HepG2 (cell line): Measurements from ENCODE around the gene CFI. TPM values are rescaled to one million over a fixed set of nuclear protein-coding genes. Genes with fewer than 3 reads are reported as not detected.

Source experiments
- ATAC-seq: fragments of 200-7000 bp; cut with Tn5 transposase; 3 replicates; pipeline ENCODE4 v1.9.1; 2020; ENCODE audit warnings: mild to moderate bottlenecking, moderate library complexity
- BruUV-seq: library from RNA; stranded (reverse); fragments of 400-500 nt; replicated peaks from 2 replicates; lab custom pipeline; 2021; lab: Mats Ljungman, UMichigan
- CTCF ChIA-PET: fragments of 300-600 bp; formaldehyde crosslinking; extraction: SDS; loops from one replicate; lab custom pipeline; 2021; ENCODE audit warnings: low total read pairs, inconsistent platforms, low intra/inter-chr PET ratio; lab: Yijun Ruan, JAX
- POLR2A ChIA-PET: fragments of 350-600 bp; sonication (Branson Sonifier 250); formaldehyde crosslinking; loops from one replicate; lab custom pipeline; 2020; ENCODE audit warnings: antibody characterized with exemption, inconsistent platforms; lab: Yijun Ruan, JAX
- DNase-seq: peaks from one replicate; pipeline ENCODE4 v3.0.0-alpha.2; 2015; ENCODE audit warnings: low spot score
- FAIRE-seq: peaks from 3 replicates; lab custom pipeline; 2011; peaks lifted over from hg19 to GRCh38; lab: Jason Lieb, UNC
- H2AFZ ChIP-seq: one replicate; pipeline ENCODE4 v1.6.1; 2011; ENCODE audit warnings: low read length, inconsistent platforms
- H3K27ac ChIP-seq: fragments of 300-600 bp; 3 replicates; pipeline ENCODE4 v1.8.0; 2011; ENCODE audit warnings: mixed run types, mild to moderate bottlenecking, mixed read lengths, low read length, inconsistent platforms; ENCODE audit not compliant: insufficient read depth; ENCODE audit errors: extremely low read length
- H3K27me3 ChIP-seq, 2 experiments: fragments of 200-600 bp in 1 of 2; 2 replicates in 1 of 2; 3 replicates in 1 of 2; pipeline versions ENCODE4 v1.6.0 to v1.8.0; 2011; ENCODE audit warnings: low read length in 2 of 2, mild to moderate bottlenecking in 2 of 2, moderate library complexity in 2 of 2, inconsistent platforms in 1 of 2; ENCODE audit not compliant: insufficient read depth in 2 of 2, control insufficient read depth in 1 of 2
- H3K36me3 ChIP-seq, 2 experiments: fragments of 200-600 bp in 1 of 2; replicated peaks in 1 of 2; 2 replicates in 1 of 2; 3 replicates in 1 of 2; pipeline versions ENCODE4 v1.5.1 to v1.8.0; 2011; ENCODE audit warnings: low read length in 2 of 2, inconsistent platforms in 1 of 2; ENCODE audit not compliant: insufficient read depth in 2 of 2, control insufficient read depth in 1 of 2
- H3K4me1 ChIP-seq: 2 replicates; pipeline ENCODE4 v1.5.1; 2012; ENCODE audit warnings: low read length, inconsistent platforms; ENCODE audit not compliant: insufficient read depth
- H3K4me2 ChIP-seq: 2 replicates; pipeline ENCODE4 v1.6.0; 2011; ENCODE audit warnings: low read depth, low read length, inconsistent platforms
- H3K4me3 ChIP-seq, 3 experiments: fragments of 200-600 bp in 1 of 3; sonication (generic), shearing (Covaris generic) in 1 of 3; replicated peaks in 1 of 3; 2 replicates each; pipeline ENCODE4 v1.5.1; 2011 to 2016; ENCODE audit warnings: low read length in 3 of 3, inconsistent platforms in 2 of 3, low read depth in 2 of 3, mild to moderate bottlenecking in 2 of 3, control low read depth in 1 of 3, mixed read lengths in 1 of 3; ENCODE audit not compliant: insufficient read depth in 1 of 3
- H3K79me2 ChIP-seq: one replicate; pipeline ENCODE4 v1.6.1; 2011; ENCODE audit warnings: low read length, inconsistent platforms; ENCODE audit not compliant: insufficient read depth
- H3K9ac ChIP-seq: 2 replicates; pipeline ENCODE4 v1.6.0; 2011; ENCODE audit warnings: mild to moderate bottlenecking, low read depth, low read length, inconsistent platforms; ENCODE audit not compliant: insufficient read depth
- H3K9me3 ChIP-seq: 2 replicates; pipeline ENCODE4 v1.5.1; 2012; ENCODE audit warnings: mild to moderate bottlenecking, low read length
- H4K20me1 ChIP-seq: 2 replicates; pipeline ENCODE4 v1.6.0; 2011; ENCODE audit warnings: inconsistent platforms, mild to moderate bottlenecking, low read length, moderate library complexity; ENCODE audit not compliant: insufficient read depth
- KMT2B ChIP-seq: IDR thresholded peaks from 2 replicates; pipeline ENCODE4 v1.6.1; 2016; ENCODE audit warnings: missing genetic modification reagents, missing compliant biosample characterization
- MAFK ChIP-seq, 2 experiments: IDR thresholded peaks in 1 of 2; conservative IDR thresholded peaks in 1 of 2; 2 replicates each; pipeline ENCODE4 v1.6.1; 2011; ENCODE audit warnings: improper control_type of control experiment in 2 of 2, low read length in 2 of 2
- NFIB ChIP-seq: sonication (generic); formaldehyde crosslinking; IDR thresholded peaks from 2 replicates; pipeline ENCODE4 v1.9.0; 2021; ENCODE audit warnings: missing genetic modification reagents, mild to moderate bottlenecking, borderline replicate concordance
- PAWR ChIP-seq: sonication (generic); formaldehyde crosslinking; IDR thresholded peaks from 2 replicates; pipeline ENCODE4 v1.4.0; 2020; ENCODE audit warnings: missing genetic modification reagents, mild to moderate bottlenecking, borderline replicate concordance
- RFX5 ChIP-seq: IDR thresholded peaks from 2 replicates; pipeline ENCODE4 v1.6.1; 2011; ENCODE audit warnings: low read depth, low read length, improper control_type of control experiment
- TMF1 ChIP-seq: sonication (generic); formaldehyde crosslinking; IDR thresholded peaks from 2 replicates; pipeline ENCODE4 v1.8.1; 2022; ENCODE audit warnings: low read depth, missing genetic modification reagents
- ZNF232 ChIP-seq: sonication (generic); formaldehyde crosslinking; IDR thresholded peaks from 2 replicates; pipeline ENCODE4 v1.4.0; 2020; ENCODE audit warnings: missing genetic modification reagents, borderline replicate concordance
- ZNF337 ChIP-seq: sonication (generic); formaldehyde crosslinking; IDR thresholded peaks from 2 replicates; pipeline ENCODE4 v1.5.1; 2020; ENCODE audit warnings: missing genetic modification reagents, low read depth, mild to moderate bottlenecking, borderline replicate concordance
- WGBS: methylation state at CpG from one replicate; pipeline ENCODE4 v1.1.6; 2017; ENCODE audit warnings: low lambda C conversion rate; 5-methylcytosine and 5-hydroxymethylcytosine counted together
- in situ Hi-C: cut with HindIII; loops from 2 replicates; pipeline ENCODE4 v1.10.0; 2017; ENCODE audit warnings: low pct_unique_long_range_greater_than_20kb; ENCODE audit not compliant: extremely low pct_ligation_motif_present
- intact Hi-C: fragments of 100-400 bp; cut with micrococcal nuclease; formaldehyde crosslinking; loops from one replicate; pipeline ENCODE4 v1.10.0; 2022; ENCODE audit not compliant: unreplicated experiment
- polyA plus RNA-seq, 8 experiments: library from polyadenylated mRNA; depleted of rRNA in 3 of 8; stranded (reverse) in 7 of 8; unstranded in 1 of 8; fragments of >200 nt; fragmentation: Illumina TruSeq in 4 of 8; extraction: Trizol in 4 of 8; gene quantifications; 2 replicates each; pipeline versions ENCODE4 v1.2.1 to v1.2.3, GENCODE V29; 2011 to 2016; ENCODE audit warnings: low read depth in 4 of 8, missing spikeins in 1 of 8, mixed read lengths in 1 of 8; ENCODE audit not compliant: insufficient read depth in 1 of 8
- total RNA-seq, 5 experiments: library from RNA; depleted of rRNA; stranded (reverse); fragments of >200 nt; fragmentation: Illumina TruSeq; extraction: Trizol; gene quantifications; 2 replicates each; pipeline ENCODE4 v1.2.3, GENCODE V29; 2016; ENCODE audit warnings: low read depth in 1 of 5
- TF ChIP-seq, protein P1 (sequence below): sonication (generic); formaldehyde crosslinking; IDR thresholded peaks from 2 replicates; pipeline ENCODE4 v1.5.0; 2020; ENCODE audit warnings: mild to moderate bottlenecking, missing genetic modification reagents
- TF ChIP-seq, protein P2 (sequence below): sonication (generic); formaldehyde crosslinking; IDR thresholded peaks from 2 replicates; pipeline ENCODE4 v1.5.0; 2020; ENCODE audit warnings: mild to moderate bottlenecking, missing genetic modification reagents, borderline replicate concordance

Gene CFI
- total and polyA plus RNA-seq, 2 of the 13 experiments (the other 11 are each of a cell fraction or from before 2014, with no cell fraction given): 284 to 337 TPM

DNA sequence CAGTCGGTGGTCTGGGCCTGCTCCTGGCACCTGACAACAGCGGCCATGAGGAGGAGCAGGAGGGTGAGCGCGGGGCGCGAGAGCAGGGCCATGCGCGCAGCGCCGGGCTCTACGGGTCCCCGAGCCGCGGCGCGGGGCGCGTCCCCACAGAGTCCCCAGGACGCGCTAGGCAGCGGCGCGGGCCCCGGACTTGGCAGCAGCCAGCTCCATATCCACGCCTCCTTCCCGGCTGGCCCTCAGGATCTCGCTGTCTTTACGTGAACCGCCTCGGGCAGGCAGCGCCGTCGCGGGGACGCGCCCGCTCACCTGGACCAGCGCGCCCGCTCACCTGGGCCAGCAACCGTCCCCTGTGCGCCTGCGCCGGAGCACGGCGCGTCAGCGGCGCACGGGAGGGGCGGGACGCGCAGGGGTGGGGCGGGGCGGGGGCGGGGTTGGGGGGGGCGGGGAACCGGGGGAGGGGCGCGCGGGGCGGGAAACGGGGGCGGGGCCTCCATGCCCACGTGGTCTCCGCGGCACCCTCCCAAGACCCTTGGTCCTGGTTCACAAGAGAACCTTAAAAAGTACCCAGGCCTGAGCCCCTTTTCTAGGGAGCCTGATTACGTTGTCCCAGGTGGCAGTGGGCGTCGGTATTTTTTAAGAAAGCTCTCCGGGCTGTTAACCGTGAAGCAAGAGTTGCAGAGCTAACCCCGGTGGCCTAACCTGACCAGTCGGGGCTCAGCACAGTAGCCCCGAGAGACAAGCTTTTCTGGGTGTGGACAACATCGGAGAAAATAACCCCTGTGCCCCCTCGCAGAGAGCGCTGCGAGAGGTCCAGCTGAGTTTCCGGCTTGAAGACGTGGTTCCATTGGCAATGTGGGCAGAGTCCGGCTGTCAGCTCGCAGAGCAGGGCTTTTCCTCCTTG lies 71.8 kb downstream of the CFI start, which contains the start of gene PLA2G12A:
Gene PLA2G12A, minus strand, starts transcription at position 353 of the 901 bp plus-strand sequence. Its CDS starts 261 bp downstream, at position 92.
- 47% methylated on average over 32 of the region's 83 CpGs for WGBS
- CTCF ChIA-PET: no interaction called here
- Histone ChIP-seq H3K36me3 (no peaks in the 10 kb centered on the region; a peak in 1 of 5 replicates), H3K4me1 (peaks cover 25% of the 10 kb centered on the region), H4K20me1 (no peaks in the 10 kb centered on the region), H3K9me3 (no peaks in the 10 kb centered on the region), H3K27ac (peak within 1 kb of the TSS; percentile 81), H3K4me2 (peak within 1 kb of the TSS; percentile 92), H3K27me3 (no peaks in the 10 kb centered on the region; a peak in 2 of 5 replicates), H3K79me2 (peaks cover 29% of the 10 kb centered on the region), H3K9ac (peak within 1 kb of the TSS; percentile 75), H2AFZ (peak within 1 kb of the TSS; percentile 8), H3K4me3 (peak within 1 kb of the TSS; percentile 79 to 91 (median 88))
- in situ Hi-C loops: no loop called here
- DNase-seq: peak; percentile 68
- intact Hi-C loops: loop anchor here (2.0 to 10.0 kb wide), 4 partner anchors 75 to 295 kb away; partner anchors contain the start of genes GAR1, MCUB and SEC24B
- POLR2A ChIA-PET: interaction anchor here (1.0 to 1.5 kb wide), 2 partner anchors 72 to 85 kb away, joined by 3 to 6 read pairs; partner anchors contain the start of genes CFI and GAR1
- no TSS peak for BruUV-seq
- ATAC-seq: peak; percentile 96
- no peak for FAIRE-seq
- peak; percentile 61; the same call in 1 of the 2 replicates for TF ChIP-seq KMT2B
- TF ChIP-seq MAFK (conservative IDR thresholded peaks at IDR 0.05 in 1 of 2, IDR thresholded peaks at IDR 0.05 in 1 of 2; ENCODE audit: low read length in 2 of 2): no peak
- TF ChIP-seq ZNF232 (CRISPR knock-in tag): 0 out of 2 replicates have a peak, but pooled peaks have one; percentile 71
- TF ChIP-seq, protein P1, sequence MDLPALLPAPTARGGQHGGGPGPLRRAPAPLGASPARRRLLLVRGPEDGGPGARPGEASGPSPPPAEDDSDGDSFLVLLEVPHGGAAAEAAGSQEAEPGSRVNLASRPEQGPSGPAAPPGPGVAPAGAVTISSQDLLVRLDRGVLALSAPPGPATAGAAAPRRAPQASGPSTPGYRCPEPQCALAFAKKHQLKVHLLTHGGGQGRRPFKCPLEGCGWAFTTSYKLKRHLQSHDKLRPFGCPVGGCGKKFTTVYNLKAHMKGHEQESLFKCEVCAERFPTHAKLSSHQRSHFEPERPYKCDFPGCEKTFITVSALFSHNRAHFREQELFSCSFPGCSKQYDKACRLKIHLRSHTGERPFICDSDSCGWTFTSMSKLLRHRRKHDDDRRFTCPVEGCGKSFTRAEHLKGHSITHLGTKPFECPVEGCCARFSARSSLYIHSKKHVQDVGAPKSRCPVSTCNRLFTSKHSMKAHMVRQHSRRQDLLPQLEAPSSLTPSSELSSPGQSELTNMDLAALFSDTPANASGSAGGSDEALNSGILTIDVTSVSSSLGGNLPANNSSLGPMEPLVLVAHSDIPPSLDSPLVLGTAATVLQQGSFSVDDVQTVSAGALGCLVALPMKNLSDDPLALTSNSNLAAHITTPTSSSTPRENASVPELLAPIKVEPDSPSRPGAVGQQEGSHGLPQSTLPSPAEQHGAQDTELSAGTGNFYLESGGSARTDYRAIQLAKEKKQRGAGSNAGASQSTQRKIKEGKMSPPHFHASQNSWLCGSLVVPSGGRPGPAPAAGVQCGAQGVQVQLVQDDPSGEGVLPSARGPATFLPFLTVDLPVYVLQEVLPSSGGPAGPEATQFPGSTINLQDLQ (CRISPR knock-in tag): no peak
- TF ChIP-seq RFX5: no peak
- TF ChIP-seq TMF1 (CRISPR knock-in tag): peak; percentile 92
- no peak for TF ChIP-seq NFIB (CRISPR knock-in tag)
- TF ChIP-seq PAWR: no peak
- TF ChIP-seq ZNF337 (CRISPR knock-in tag): no peak
- TF ChIP-seq, protein P2, sequence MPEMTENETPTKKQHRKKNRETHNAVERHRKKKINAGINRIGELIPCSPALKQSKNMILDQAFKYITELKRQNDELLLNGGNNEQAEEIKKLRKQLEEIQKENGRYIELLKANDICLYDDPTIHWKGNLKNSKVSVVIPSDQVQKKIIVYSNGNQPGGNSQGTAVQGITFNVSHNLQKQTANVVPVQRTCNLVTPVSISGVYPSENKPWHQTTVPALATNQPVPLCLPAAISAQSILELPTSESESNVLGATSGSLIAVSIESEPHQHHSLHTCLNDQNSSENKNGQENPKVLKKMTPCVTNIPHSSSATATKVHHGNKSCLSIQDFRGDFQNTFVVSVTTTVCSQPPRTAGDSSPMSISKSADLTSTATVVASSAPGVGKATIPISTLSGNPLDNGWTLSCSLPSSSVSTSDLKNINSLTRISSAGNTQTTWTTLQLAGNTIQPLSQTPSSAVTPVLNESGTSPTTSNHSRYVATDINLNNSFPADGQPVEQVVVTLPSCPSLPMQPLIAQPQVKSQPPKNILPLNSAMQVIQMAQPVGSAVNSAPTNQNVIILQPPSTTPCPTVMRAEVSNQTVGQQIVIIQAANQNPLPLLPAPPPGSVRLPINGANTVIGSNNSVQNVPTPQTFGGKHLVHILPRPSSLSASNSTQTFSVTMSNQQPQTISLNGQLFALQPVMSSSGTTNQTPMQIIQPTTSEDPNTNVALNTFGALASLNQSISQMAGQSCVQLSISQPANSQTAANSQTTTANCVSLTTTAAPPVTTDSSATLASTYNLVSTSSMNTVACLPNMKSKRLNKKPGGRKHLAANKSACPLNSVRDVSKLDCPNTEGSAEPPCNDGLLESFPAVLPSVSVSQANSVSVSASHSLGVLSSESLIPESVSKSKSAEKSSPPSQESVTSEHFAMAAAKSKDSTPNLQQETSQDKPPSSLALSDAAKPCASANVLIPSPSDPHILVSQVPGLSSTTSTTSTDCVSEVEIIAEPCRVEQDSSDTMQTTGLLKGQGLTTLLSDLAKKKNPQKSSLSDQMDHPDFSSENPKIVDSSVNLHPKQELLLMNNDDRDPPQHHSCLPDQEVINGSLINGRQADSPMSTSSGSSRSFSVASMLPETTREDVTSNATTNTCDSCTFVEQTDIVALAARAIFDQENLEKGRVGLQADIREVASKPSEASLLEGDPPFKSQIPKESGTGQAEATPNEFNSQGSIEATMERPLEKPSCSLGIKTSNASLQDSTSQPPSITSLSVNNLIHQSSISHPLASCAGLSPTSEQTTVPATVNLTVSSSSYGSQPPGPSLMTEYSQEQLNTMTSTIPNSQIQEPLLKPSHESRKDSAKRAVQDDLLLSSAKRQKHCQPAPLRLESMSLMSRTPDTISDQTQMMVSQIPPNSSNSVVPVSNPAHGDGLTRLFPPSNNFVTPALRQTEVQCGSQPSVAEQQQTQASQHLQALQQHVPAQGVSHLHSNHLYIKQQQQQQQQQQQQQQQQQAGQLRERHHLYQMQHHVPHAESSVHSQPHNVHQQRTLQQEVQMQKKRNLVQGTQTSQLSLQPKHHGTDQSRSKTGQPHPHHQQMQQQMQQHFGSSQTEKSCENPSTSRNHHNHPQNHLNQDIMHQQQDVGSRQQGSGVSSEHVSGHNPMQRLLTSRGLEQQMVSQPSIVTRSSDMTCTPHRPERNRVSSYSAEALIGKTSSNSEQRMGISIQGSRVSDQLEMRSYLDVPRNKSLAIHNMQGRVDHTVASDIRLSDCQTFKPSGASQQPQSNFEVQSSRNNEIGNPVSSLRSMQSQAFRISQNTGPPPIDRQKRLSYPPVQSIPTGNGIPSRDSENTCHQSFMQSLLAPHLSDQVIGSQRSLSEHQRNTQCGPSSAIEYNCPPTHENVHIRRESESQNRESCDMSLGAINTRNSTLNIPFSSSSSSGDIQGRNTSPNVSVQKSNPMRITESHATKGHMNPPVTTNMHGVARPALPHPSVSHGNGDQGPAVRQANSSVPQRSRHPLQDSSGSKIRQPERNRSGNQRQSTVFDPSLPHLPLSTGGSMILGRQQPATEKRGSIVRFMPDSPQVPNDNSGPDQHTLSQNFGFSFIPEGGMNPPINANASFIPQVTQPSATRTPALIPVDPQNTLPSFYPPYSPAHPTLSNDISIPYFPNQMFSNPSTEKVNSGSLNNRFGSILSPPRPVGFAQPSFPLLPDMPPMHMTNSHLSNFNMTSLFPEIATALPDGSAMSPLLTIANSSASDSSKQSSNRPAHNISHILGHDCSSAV: no peak
